A673 (cell line): ENCODE data around the gene C21orf91. TPM values are rescaled to one million over a fixed set of nuclear protein-coding genes. Genes with fewer than 3 reads are reported as not detected.

ENCODE experiments used
- BruUV-seq: library from RNA; stranded (reverse); fragments of 400-500 nt; replicated peaks from 2 replicates; lab custom pipeline; 2021; lab: Mats Ljungman, UMichigan
- CTCF ChIA-PET: fragments of 300-600 bp; sonication (Branson Sonifier 250); formaldehyde crosslinking; loops from one replicate; lab custom pipeline; 2022; ENCODE audit warnings: antibody characterized with exemption; lab: Charles Lee
- POLR2A ChIA-PET: fragments of 300-600 bp; sonication (Branson Sonifier 250); formaldehyde crosslinking; loops from one replicate; lab custom pipeline; 2022; ENCODE audit warnings: antibody characterized with exemption; ENCODE audit not compliant: low non-redundant PET; lab: Charles Lee
- DNase-seq: peaks from one replicate; pipeline ENCODE4 v3.0.0-alpha.2; 2015; ENCODE audit warnings: low spot score
- H3K27ac ChIP-seq: fragments of 200-600 bp; sonication (generic); 2 replicates; pipeline ENCODE4 v1.5.1; 2016; ENCODE audit warnings: mixed run types, low read depth, mild to moderate bottlenecking, mixed read lengths, antibody characterized with exemption, low read length; ENCODE audit not compliant: poor library complexity, severe bottlenecking
- H3K27me3 ChIP-seq: fragments of 200-600 bp; sonication (generic); replicated peaks from 2 replicates; pipeline ENCODE4 v1.6.1; 2017; ENCODE audit warnings: mixed run types, low read depth, mild to moderate bottlenecking, mixed read lengths, antibody characterized with exemption, low read length; ENCODE audit not compliant: insufficient read depth, poor library complexity
- H3K36me3 ChIP-seq: fragments of 200-600 bp; sonication (generic); 2 replicates; pipeline ENCODE4 v1.6.1; 2016; ENCODE audit warnings: mixed run types, mild to moderate bottlenecking, mixed read lengths, antibody characterized with exemption, low read length; ENCODE audit not compliant: insufficient read depth, poor library complexity, severe bottlenecking
- H3K4me1 ChIP-seq: fragments of 200-600 bp; sonication (generic); 2 replicates; pipeline ENCODE4 v1.6.1; 2017; ENCODE audit warnings: mixed run types, mild to moderate bottlenecking, mixed read lengths, antibody characterized with exemption, low read length; ENCODE audit not compliant: insufficient read depth, poor library complexity, severe bottlenecking
- H3K4me3 ChIP-seq: fragments of 200-600 bp; sonication (generic); 2 replicates; pipeline ENCODE4 v1.5.1; 2016; ENCODE audit warnings: low read depth, mixed run types, mild to moderate bottlenecking, mixed read lengths, low read length; ENCODE audit not compliant: poor library complexity, severe bottlenecking
- H3K9me3 ChIP-seq: fragments of 200-600 bp; sonication (generic); 2 replicates; pipeline ENCODE4 v1.6.1; 2016; ENCODE audit warnings: mixed run types, low read depth, mild to moderate bottlenecking, mixed read lengths, antibody characterized with exemption, low read length; ENCODE audit not compliant: poor library complexity, severe bottlenecking
- EZH2 ChIP-seq: fragments of 200-600 bp; sonication (generic); IDR thresholded peaks from 2 replicates; pipeline ENCODE4 v1.6.1; 2017; ENCODE audit warnings: borderline replicate concordance, low read depth, mild to moderate bottlenecking, mixed read lengths, antibody characterized with exemption, low read length; ENCODE audit not compliant: poor library complexity, severe bottlenecking
- intact Hi-C: fragments of 100-400 bp; cut with micrococcal nuclease; formaldehyde crosslinking; loops from one replicate; pipeline ENCODE4 v1.10.0; 2022; ENCODE audit not compliant: unreplicated experiment
- total RNA-seq: library from RNA; stranded (reverse); gene quantifications from 2 replicates; pipeline ENCODE4 v1.2.3, GENCODE V29; 2021
- TF ChIP-seq, protein P1 (sequence below): fragments of 300-800, 200-600 bp; sonication (generic); conservative IDR thresholded peaks from 2 replicates; pipeline ENCODE4 v1.5.1; 2017; ENCODE audit warnings: low read depth, mild to moderate bottlenecking, antibody characterized with exemption, low read length, moderate library complexity, mixed read lengths

The C21orf91 gene
- total RNA-seq, 1 experiment from 2014 or later, result 23.5 TPM

DNA sequence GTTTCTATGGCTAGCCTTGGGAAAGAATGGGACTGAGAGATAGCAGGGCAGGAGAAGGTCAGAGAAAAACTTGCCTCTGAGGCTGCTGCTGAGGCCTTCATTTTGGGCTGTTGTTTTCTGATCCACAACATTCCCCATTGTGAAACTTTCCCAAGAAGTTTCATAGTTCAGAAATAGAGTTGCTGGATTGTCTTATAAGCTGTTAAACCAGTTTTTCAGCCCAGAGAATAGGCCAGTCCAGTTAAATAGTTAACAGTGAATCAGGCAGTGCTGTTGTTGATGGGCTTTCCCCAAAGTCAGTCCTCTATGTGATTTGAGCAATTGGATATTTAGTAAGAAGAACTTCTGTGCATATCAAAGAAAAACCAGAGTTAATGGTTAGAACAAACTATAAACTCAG lies 77.0 kb downstream of the C21orf91 start:
- Histone ChIP-seq H3K9me3 (peaks cover 12% of the 10 kb centered on the region), H3K27ac (no peak overlapping the region), H3K27me3 (no peaks in the 10 kb centered on the region), H3K4me1 (no peaks in the 10 kb centered on the region), H3K36me3 (no peaks in the 10 kb centered on the region), H3K4me3 (no peak overlapping the region)
- DNase-seq, result no peak
- CTCF ChIA-PET, result no interaction called here
- intact Hi-C loops, result no loop called here
- TF ChIP-seq, protein P1, sequence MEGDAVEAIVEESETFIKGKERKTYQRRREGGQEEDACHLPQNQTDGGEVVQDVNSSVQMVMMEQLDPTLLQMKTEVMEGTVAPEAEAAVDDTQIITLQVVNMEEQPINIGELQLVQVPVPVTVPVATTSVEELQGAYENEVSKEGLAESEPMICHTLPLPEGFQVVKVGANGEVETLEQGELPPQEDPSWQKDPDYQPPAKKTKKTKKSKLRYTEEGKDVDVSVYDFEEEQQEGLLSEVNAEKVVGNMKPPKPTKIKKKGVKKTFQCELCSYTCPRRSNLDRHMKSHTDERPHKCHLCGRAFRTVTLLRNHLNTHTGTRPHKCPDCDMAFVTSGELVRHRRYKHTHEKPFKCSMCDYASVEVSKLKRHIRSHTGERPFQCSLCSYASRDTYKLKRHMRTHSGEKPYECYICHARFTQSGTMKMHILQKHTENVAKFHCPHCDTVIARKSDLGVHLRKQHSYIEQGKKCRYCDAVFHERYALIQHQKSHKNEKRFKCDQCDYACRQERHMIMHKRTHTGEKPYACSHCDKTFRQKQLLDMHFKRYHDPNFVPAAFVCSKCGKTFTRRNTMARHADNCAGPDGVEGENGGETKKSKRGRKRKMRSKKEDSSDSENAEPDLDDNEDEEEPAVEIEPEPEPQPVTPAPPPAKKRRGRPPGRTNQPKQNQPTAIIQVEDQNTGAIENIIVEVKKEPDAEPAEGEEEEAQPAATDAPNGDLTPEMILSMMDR, result no peak
- TF ChIP-seq EZH2, result no peak
- no TSS peak for BruUV-seq
- POLR2A ChIA-PET, result no interaction called here

Other genes with a start within 250 kb of the C21orf91 start
- 63.0 and 76.8 TPM in 2 replicates for gene BTG3, start 206.5 kb downstream of the C21orf91 start, total RNA-seq